Coronary artery (tissue), 2 donors: ENCODE data around the gene SH3D19.
A peak's percentile ranks its signal among the peaks of the same experiment; 100 is the strongest.
"Not testable (repeated sequence)": the region's sequence is repeated elsewhere in the genome, so short reads cannot be mapped to it uniquely, and the experiment has no call there.

ENCODE experiments used
- DNase-seq: peaks from one replicate; pipeline ENCODE4 v3.0.0-alpha.2; 2017; ENCODE audit warnings: low spot score
- H3K27ac ChIP-seq, 2 donors: fragments of 200-600 bp; sonication (generic); one replicate each; pipeline ENCODE4 v1.5.1; 2016 to 2019
- H3K4me3 ChIP-seq: fragments of 200-600 bp; sonication (generic); 2 replicates; pipeline ENCODE4 v1.5.1; 2016; ENCODE audit warnings: mild to moderate bottlenecking, moderate library complexity
- TF ChIP-seq, protein P1 (sequence below): fragments of 200-600 bp; sonication (generic); IDR thresholded peaks from one replicate; pipeline ENCODE4 v1.5.1; 2019; ENCODE audit warnings: antibody characterized with exemption

SH3D19 gene

DNA sequence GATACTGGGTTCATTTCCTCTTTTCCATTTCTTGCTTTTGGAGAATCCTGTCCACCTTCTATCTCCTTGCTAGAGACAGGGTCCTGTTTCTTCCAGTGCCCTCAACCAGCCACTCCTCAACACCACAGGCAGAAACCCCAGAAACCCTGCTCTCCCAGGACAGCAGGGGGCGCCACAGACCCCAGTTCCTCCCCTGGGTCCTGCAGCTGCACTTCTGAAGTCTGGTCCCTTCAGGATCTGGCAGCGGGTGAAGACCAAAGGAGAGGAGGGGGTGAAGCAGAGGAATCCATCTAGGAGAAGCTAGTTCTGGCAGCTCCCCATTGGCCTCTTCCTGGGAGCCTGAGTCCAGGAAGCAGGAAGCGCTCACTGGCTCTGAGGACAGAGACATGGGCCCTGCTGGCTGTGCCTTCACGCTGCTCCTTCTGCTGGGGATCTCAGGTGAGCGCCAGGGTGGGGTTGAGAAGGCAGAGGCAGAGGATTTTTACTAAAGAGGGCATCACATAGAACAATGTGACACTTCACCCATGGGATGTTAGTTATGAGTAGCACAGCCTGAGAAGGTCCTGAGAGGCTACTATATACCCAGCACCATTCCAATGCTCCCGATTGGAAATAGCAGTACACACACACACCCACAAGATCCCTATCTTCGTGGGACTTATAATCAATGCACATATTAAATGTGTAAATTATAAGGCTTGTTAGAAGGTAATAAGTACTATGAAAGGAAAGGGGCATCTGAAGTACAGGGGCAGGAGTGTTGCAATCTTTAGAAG, 48.4 kb downstream of the SH3D19 start, which contains the start of gene PRSS48:
Gene PRSS48, plus strand, starts transcription at position 375 of the 776 bp plus-strand sequence. Its CDS starts 12 bp downstream, at position 387.
- TF ChIP-seq, protein P1, sequence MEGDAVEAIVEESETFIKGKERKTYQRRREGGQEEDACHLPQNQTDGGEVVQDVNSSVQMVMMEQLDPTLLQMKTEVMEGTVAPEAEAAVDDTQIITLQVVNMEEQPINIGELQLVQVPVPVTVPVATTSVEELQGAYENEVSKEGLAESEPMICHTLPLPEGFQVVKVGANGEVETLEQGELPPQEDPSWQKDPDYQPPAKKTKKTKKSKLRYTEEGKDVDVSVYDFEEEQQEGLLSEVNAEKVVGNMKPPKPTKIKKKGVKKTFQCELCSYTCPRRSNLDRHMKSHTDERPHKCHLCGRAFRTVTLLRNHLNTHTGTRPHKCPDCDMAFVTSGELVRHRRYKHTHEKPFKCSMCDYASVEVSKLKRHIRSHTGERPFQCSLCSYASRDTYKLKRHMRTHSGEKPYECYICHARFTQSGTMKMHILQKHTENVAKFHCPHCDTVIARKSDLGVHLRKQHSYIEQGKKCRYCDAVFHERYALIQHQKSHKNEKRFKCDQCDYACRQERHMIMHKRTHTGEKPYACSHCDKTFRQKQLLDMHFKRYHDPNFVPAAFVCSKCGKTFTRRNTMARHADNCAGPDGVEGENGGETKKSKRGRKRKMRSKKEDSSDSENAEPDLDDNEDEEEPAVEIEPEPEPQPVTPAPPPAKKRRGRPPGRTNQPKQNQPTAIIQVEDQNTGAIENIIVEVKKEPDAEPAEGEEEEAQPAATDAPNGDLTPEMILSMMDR = peak; percentile 47
- no peak within 1 kb of the TSS for H3K4me3 ChIP-seq
- H3K27ac ChIP-seq = no peak within 1 kb of the TSS
- no peak for DNase-seq

DNA sequence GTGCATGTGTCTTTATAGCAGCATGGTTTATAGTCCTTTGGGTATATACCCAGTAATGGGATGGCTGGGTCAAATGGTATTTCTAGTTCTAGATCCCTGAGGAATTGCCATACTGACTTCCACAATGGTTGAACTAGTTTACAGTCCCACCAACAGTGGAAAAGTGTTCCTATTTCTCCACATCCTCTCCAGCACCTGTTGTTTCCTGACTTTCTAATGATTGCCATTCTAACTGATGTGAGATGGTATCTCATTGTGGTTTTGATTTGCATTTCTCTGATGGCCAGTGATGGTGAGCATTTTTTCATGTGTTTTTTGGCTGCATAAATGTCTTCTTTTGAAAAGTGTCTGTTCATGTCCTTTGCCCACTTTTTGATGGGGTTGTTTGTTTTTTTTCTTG, 56.5 kb downstream of the SH3D19 start:
- DNase-seq, H3K4me3 ChIP-seq, H3K27ac ChIP-seq: not testable (repeated sequence)

DNA sequence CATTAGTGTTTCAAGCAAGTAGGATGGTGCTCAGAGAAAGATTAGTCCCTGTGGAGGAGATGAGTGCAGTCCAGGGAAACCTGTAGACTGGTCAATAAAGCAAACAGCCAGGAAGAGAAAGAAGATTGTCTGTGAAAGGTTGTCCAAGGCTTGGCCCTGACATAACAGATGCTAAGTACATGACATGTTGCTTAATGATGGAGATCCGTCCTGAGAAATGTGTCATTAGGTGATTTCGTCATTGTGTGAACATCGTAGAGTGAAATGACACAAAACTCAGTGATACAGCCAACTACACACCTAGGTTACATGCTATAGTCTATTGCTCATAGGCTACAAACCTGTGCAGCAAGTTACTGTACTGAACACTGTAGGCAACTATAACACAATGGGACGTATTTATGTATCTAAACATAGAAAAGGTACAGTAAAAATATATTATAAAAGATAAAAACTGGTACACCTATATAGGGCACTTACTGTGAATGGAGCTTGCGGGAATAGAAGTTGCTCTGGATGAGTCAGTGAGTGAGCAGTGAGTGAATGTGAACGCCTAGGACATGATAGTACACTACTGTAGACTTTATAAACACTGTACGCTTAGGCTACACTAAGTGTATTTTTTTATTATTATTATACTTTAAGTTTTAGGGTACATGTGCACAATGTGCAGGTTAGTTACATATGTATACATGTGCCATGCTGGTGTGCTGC, 57.4 kb downstream of the SH3D19 start:
- Histone ChIP-seq H3K27ac (no peak overlapping the region), H3K4me3 (no peak overlapping the region)
- DNase-seq = no peak
- TF ChIP-seq, protein P1 = no peak

- Histone ChIP-seq H3K4me3 (no peak overlapping the region), H3K27ac (no peak overlapping the region)
- no peak for DNase-seq
- TF ChIP-seq, protein P1 = no peak
Observed at GRCh38 chr4:151267104-151267503, 58.3 kb downstream of the SH3D19 start.

GRCh38 chr4:151266497-151266896, 58.9 kb downstream of the SH3D19 start:
- Histone ChIP-seq H3K27ac (no peak overlapping the region), H3K4me3 (no peak overlapping the region)
- TF ChIP-seq, protein P1 = no peak
- DNase-seq = no peak

- Histone ChIP-seq H3K27ac (no peak overlapping the region), H3K4me3 (no peak overlapping the region)
- TF ChIP-seq, protein P1 = no peak
- DNase-seq = no peak
Observed at GRCh38 chr4:151263455-151263854, 62.0 kb downstream of the SH3D19 start.

GRCh38 chr4:151260526-151260925, 64.9 kb downstream of the SH3D19 start:
- H3K4me3 ChIP-seq = no peak overlapping the region
- H3K27ac ChIP-seq = no peak overlapping the region
- no peak for DNase-seq
- TF ChIP-seq, protein P1 = no peak
